DOHH2 (cell line): Measurements from ENCODE around the gene RAB28.

ENCODE experiments used
- H3F3A ChIP-seq: fragments of 200-600 bp; sonication (generic), shearing (Covaris generic); 2 replicates; pipeline ENCODE4 v1.6.0; 2016; ENCODE audit warnings: antibody characterized with exemption, mild to moderate bottlenecking; ENCODE audit not compliant: control insufficient read depth, insufficient read depth
- H3K27ac ChIP-seq: fragments of 200-600 bp; sonication (generic); 2 replicates; pipeline ENCODE4 v1.5.1; 2014; ENCODE audit warnings: low read depth, mild to moderate bottlenecking, low read length, moderate library complexity
- H3K27me3 ChIP-seq: fragments of 200-600 bp; sonication (generic); 2 replicates; pipeline ENCODE4 v1.6.1; 2014; ENCODE audit warnings: mild to moderate bottlenecking, low read length, mixed read lengths; ENCODE audit not compliant: control insufficient read depth
- H3K36me3 ChIP-seq: fragments of 200-600 bp; sonication (generic); 2 replicates; pipeline ENCODE4 v1.6.1; 2014; ENCODE audit warnings: mild to moderate bottlenecking, low read length, moderate library complexity, mixed read lengths; ENCODE audit not compliant: control insufficient read depth
- H3K4me1 ChIP-seq: fragments of 200-600 bp; sonication (generic); 2 replicates; pipeline ENCODE4 v1.6.1; 2014; ENCODE audit warnings: mild to moderate bottlenecking, low read length, mixed read lengths; ENCODE audit not compliant: control insufficient read depth
- H3K4me2 ChIP-seq: fragments of 200-600 bp; sonication (generic); 2 replicates; pipeline ENCODE4 v1.6.0; 2014; ENCODE audit warnings: mild to moderate bottlenecking, low read length, moderate library complexity
- H3K4me3 ChIP-seq: fragments of 200-600 bp; sonication (generic); 2 replicates; pipeline ENCODE4 v1.5.1; 2014; ENCODE audit warnings: mild to moderate bottlenecking, low read length, mixed read lengths
- H3K79me2 ChIP-seq: fragments of 200-600 bp; sonication (generic); 2 replicates; pipeline ENCODE4 v1.6.1; 2014; ENCODE audit warnings: mild to moderate bottlenecking, low read length, mixed read lengths; ENCODE audit not compliant: control insufficient read depth
- H3K9me2 ChIP-seq: fragments of 200-600 bp; sonication (generic); replicated peaks from 2 replicates; pipeline ENCODE4 v1.6.1; 2014; ENCODE audit warnings: mild to moderate bottlenecking, low read length, mixed read lengths; ENCODE audit not compliant: control insufficient read depth
- H3K9me3 ChIP-seq: fragments of 200-600 bp; sonication (generic); 2 replicates; pipeline ENCODE4 v1.6.1; 2014; ENCODE audit warnings: antibody characterized with exemption, low read length, mixed read lengths; ENCODE audit not compliant: control insufficient read depth, insufficient read depth
- H4K20me1 ChIP-seq: fragments of 200-600 bp; sonication (generic); 2 replicates; pipeline ENCODE4 v1.6.0; 2014; ENCODE audit warnings: low read depth, mild to moderate bottlenecking, antibody characterized with exemption, low read length, moderate library complexity; ENCODE audit not compliant: control insufficient read depth, insufficient read depth
- EZH2phosphoT487 ChIP-seq: fragments of 200-600 bp; sonication (generic); IDR thresholded peaks from 2 replicates; pipeline ENCODE4 v1.6.1; 2017; ENCODE audit warnings: borderline replicate concordance, mild to moderate bottlenecking, antibody characterized with exemption, low read length, moderate library complexity, mixed read lengths
- TF ChIP-seq, protein P1 (sequence below): fragments of 200-600 bp; sonication (generic); IDR thresholded peaks from one replicate; pipeline ENCODE4 v1.5.1; 2014; ENCODE audit warnings: antibody characterized with exemption, mild to moderate bottlenecking, low read depth, low read length; ENCODE audit not compliant: poor library complexity, severe bottlenecking

RAB28 gene

DNA sequence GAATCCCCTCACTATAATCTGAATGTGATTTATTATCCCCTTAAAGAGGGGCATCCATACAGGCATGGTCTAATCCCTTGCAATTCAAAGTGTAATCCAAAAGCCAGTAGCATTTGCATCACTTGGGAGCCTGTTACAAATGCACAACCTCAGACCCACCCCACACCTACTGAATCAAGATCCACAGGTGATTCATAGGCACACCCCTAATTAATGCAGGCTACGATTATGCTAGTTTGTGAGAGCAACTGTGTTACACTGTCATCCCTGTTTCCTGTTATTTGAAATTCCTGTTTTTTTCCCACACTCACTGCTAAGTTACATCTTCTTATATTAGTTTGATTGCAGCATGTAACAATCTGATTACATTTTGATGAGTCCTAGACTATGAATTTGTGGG lies 120.0 kb downstream of the RAB28 start:
- no peaks in the 10 kb centered on the region for H3K9me3 ChIP-seq
- no peaks in the 10 kb centered on the region for H4K20me1 ChIP-seq
- H3K4me2 ChIP-seq = no peak overlapping the region
- no peaks in the 10 kb centered on the region for H3F3A ChIP-seq
- H3K27ac ChIP-seq = no peak overlapping the region
- no peaks in the 10 kb centered on the region for H3K27me3 ChIP-seq
- no peak for TF ChIP-seq EZH2phosphoT487
- TF ChIP-seq, protein P1, sequence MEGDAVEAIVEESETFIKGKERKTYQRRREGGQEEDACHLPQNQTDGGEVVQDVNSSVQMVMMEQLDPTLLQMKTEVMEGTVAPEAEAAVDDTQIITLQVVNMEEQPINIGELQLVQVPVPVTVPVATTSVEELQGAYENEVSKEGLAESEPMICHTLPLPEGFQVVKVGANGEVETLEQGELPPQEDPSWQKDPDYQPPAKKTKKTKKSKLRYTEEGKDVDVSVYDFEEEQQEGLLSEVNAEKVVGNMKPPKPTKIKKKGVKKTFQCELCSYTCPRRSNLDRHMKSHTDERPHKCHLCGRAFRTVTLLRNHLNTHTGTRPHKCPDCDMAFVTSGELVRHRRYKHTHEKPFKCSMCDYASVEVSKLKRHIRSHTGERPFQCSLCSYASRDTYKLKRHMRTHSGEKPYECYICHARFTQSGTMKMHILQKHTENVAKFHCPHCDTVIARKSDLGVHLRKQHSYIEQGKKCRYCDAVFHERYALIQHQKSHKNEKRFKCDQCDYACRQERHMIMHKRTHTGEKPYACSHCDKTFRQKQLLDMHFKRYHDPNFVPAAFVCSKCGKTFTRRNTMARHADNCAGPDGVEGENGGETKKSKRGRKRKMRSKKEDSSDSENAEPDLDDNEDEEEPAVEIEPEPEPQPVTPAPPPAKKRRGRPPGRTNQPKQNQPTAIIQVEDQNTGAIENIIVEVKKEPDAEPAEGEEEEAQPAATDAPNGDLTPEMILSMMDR = no peak
- H3K4me1 ChIP-seq = no peaks in the 10 kb centered on the region
- H3K4me3 ChIP-seq = no peak overlapping the region
- no peaks in the 10 kb centered on the region for H3K79me2 ChIP-seq
- no peaks in the 10 kb centered on the region; the same call in 1 of the 2 replicates for H3K36me3 ChIP-seq
- H3K9me2 ChIP-seq = no peaks in the 10 kb centered on the region

DNA sequence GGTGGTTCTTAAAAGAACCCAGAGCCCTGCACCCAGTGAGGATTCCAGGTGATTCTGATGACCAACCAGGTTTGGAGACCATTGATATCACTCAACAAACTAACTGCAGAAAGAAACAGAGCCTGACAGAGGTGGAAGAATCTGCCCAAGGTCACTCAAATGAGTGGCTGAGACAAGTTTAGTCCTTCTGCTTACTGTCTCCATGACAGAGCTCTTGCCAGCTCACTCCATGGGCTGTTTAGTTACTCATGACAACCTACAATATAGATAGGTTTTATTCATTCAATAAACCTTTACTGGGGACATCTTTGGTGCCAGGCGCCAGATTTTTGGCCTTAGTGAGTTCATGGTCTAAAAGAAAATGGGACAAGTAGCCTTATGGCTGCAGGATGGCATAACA lies 124.3 kb downstream of the RAB28 start:
- H3K27ac ChIP-seq = no peak overlapping the region
- TF ChIP-seq, protein P1 = no peak
- TF ChIP-seq EZH2phosphoT487 = no peak
- no peaks in the 10 kb centered on the region for H3K79me2 ChIP-seq
- H3K4me1 ChIP-seq = no peaks in the 10 kb centered on the region
- H3F3A ChIP-seq = no peaks in the 10 kb centered on the region
- H3K9me2 ChIP-seq = no peaks in the 10 kb centered on the region
- H3K27me3 ChIP-seq = no peaks in the 10 kb centered on the region
- H3K4me2 ChIP-seq = no peak overlapping the region
- no peak overlapping the region for H3K4me3 ChIP-seq
- no peaks in the 10 kb centered on the region for H3K36me3 ChIP-seq
- no peaks in the 10 kb centered on the region for H4K20me1 ChIP-seq
- no peaks in the 10 kb centered on the region for H3K9me3 ChIP-seq

DNA sequence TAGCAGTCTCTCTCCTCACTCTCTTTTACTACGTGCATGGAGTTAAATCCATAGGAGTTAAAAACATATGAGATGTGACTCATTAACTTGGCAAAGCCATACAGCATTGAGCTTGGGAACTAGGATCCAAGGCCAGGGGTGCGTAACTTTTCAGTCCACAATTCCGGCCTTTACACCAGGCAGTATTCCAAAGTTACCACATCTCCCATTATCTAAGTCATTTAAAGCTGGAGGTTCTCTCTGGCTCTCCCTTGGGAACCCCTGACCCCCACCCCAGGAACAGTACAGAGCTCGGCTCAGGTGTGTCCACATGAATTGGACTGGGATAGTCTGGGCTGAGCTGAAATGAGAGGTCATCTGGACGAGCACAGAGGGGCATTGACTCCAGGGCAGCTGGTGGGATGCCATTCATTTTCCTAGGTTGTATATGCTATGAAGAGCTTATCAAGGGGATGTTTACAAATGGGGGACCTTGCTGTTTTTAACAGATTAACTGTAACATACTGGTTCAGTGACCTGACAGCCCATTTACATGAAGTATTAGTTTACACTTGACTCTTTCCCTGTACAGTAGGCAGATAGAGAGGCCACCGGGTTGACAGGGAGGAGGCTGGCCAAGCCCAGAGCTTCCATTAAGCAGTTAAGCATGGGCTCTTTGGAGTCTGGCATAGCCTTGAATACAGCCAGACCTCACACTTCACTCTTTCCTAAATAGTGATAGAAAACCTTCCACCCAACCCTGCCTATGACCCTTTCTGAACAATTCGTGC lies 128.8 kb downstream of the RAB28 start:
- Histone ChIP-seq H3K27me3 (no peaks in the 10 kb centered on the region), H4K20me1 (no peaks in the 10 kb centered on the region), H3K79me2 (no peaks in the 10 kb centered on the region), H3K9me3 (no peaks in the 10 kb centered on the region), H3K36me3 (no peaks in the 10 kb centered on the region), H3K4me2 (no peak overlapping the region), H3K9me2 (no peaks in the 10 kb centered on the region), H3F3A (no peaks in the 10 kb centered on the region), H3K27ac (no peak overlapping the region), H3K4me3 (no peak overlapping the region), H3K4me1 (no peaks in the 10 kb centered on the region)
- TF ChIP-seq EZH2phosphoT487 = no peak
- TF ChIP-seq, protein P1 = no peak
